Stimulated activated CD8-positive, alpha-beta memory T cell treated with anti-CD3 and anti-CD28 coated beads, Interleukin-7, amount 100 ng/mL, for 48 hours (primary cell): Measurements from ENCODE around the gene CCER1.
"Not testable (repeated sequence)": the region's sequence is repeated elsewhere in the genome, so short reads cannot be mapped to it uniquely, and the experiment has no call there.

Experiments
- DNase-seq, 2 donors: peaks; one replicate each; pipeline ENCODE4 v3.0.0-alpha.2; 2020; ENCODE audit warnings: low read depth in 1 of 2; ENCODE audit errors: extremely low read depth in 1 of 2

The CCER1 gene, protein sequence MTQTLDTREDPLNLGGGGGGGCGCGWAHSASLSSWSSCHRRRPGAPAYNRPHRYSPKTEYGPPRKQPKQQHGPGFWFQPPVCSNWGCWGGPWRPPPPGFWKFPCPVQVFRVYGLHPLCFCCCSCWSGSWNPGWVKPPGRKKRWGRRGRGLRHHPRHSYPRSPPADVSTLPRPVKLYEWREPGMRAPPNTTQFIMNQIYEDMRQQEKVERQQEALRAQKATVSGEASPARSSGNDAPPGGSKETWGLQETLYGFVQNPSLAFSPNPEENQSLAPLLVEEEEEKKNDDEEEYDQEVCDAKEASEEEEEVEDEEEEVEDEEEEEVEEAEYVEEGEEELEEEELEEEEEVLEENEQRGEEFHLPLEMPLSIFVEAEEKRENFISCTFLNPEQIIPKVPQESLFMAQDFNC

GRCh38 chr12:90954921-90955320, at the start of gene CCER1:
TSS of gene CCER1 (minus strand) at chr12:90955176. CDS start at chr12:90954742, 434 bp downstream.
- DNase-seq = no peak

DNA sequence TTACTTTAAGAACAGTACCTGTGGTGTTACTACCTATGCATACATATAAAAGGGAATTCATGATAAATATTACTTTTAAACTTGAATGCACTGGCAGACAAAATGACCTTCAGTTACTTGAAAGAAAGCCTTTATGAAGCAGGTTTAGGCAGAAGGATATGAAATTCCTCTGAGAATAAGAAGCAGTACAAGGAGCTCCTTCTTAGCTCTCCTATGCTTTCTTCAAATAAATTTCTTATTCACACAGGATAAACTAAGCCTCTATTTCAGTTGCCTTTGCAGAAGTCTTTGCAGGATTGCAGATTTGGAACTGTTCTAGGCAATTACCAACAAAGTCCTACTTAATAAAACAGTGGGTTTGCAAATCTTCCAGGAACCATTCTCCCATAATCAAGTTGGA, 48.8 kb upstream of the CCER1 start:
- no peak for DNase-seq

- DNase-seq = no peak
Observed at GRCh38 chr12:91001306-91001705, 46.3 kb upstream of the CCER1 start.

GRCh38 chr12:90999966-91000365, 45.0 kb upstream of the CCER1 start:
- no peak for DNase-seq

DNA sequence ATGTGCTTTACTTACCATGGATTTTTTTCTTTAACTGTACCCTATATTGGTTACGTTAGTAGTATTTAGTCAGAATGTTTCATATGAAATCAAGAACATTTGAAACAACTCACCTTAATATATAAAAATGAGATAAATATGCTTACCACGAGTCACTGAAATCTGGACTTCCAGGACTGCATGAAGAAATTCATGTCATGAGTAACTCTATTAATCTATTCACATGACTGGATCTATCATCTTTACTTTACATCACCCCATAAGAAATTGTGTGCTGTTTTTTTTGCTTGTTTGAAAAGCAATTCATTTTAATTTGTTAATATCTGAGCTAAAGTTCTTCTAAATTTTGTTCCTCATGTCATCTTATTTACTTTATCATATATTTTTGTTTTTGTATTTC, 44.6 kb upstream of the CCER1 start:
- DNase-seq = no peak

- no peak for DNase-seq
Observed at GRCh38 chr12:90995010-90995409, 40.0 kb upstream of the CCER1 start.

- no peak for DNase-seq
Observed at GRCh38 chr12:90991952-90992465, 37.0 kb upstream of the CCER1 start.

GRCh38 chr12:90990611-90991010, 35.6 kb upstream of the CCER1 start:
- no peak for DNase-seq

GRCh38 chr12:90989686-90990111, 34.7 kb upstream of the CCER1 start:
- DNase-seq = no peak

GRCh38 chr12:90987520-90987919, 32.5 kb upstream of the CCER1 start:
- no peak for DNase-seq

- DNase-seq = no peak
Observed at GRCh38 chr12:90987101-90987500, 32.1 kb upstream of the CCER1 start.

DNA sequence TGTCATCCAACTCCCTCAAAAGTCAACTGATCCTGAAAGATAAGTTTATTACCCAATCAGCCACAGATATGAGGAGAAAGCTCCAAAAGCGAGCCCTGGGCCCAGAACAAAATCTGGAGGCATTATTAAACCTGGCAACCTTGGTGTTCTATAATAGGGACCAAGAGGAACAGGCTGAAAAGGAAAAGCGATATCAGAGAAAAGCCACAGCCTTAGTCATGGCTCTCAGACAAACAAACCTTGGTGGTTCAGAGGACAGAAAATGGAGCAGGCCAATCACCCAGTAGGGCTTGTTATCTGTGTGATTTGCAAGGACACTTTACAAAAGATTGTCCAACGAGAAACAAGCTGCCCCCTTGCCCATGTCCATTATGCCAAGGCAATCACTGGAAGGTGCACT, 30.4 kb upstream of the CCER1 start:
- not testable (repeated sequence) for DNase-seq

GRCh38 chr12:90984114-90984513, 29.1 kb upstream of the CCER1 start:
- no peak for DNase-seq

DNA sequence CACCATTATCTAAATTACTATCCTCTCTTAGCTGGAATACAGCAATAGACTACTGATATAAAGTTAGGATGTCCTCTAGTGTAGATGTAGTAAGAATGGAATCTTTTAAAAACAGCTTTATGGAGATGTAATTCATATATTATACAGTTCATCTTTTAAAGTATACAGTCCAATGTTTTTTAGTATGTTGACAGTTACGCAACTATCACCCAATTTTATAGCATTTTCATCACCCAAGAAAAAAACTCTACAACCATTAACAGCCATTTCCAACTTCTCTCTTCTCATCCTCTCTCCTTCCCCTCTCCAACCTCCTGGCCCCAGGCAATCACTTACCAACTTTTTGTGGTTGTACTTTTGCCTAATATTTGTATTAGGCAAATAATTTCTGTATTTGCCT, 27.2 kb upstream of the CCER1 start:
- DNase-seq = no peak

DNA sequence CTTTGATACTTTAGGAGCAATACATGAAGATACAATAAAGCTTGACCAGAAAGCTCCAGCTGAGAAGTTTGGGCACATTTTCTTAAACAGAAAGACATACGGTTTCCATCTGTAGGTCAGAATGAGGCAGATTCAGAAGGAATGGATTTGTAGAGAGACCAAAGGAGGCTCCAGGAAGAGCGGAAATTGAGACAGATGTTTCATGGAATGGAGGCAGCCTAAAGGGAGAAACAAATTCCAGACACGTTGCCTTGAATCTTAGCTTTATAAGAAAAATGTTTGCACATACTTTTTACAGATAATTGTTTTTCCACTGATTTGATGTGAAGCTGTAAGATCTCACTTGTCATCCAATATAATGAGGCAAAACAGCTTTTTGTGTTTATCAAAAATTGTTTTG, 25.0 kb upstream of the CCER1 start:
- no peak for DNase-seq

DNA sequence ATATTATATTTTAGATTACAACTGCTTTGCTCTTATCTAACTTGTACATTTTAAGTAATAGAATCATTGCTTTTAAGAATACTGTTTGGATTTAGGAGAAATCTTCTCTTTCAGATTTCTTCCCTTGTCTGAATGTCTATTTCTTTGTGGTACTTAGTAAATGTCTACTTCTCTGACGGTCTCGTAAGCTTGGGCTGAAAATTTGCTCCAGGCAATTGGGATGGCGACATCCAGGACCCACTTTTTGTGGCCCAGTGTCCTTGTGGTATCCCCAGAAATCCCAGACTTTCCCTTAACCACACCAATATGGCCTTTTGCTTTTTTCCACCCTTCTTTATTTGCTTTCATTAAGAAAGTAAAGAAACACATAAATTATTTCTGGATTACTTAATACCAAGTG, 24.0 kb upstream of the CCER1 start:
- no peak for DNase-seq

DNA sequence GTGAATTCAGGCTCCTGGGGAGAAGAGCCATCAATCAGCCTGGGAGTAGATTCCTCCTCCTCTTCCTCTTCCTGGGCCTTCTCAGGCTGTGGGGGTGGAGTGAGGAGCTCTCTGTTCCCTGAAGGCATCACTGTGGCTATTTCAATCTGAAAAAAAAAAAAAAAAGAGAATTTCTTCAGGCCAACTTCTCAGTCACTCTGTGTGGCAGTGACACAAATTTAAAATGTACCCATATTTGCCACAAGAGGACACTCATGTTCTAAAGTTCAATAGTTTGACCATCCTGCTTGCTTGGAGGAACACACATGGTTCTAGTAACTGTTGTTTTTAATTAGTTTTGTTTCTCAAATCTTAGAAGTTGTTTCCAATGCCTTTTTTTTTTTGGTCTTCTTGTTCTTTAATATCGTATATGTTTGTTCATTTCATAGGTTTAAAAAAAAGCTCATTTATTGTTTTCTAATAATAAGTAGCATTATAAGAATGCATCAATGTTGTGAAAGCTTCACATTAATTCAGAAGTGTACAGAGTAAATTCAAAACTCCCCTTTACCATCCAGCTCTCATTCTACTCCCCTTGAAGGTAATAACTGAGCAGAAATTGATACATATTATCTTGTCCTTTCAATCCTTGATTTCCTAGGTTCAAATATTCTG, 23.3 kb upstream of the CCER1 start:
- no peak for DNase-seq

GRCh38 chr12:90977224-90977623, 22.2 kb upstream of the CCER1 start:
- DNase-seq = no peak

DNA sequence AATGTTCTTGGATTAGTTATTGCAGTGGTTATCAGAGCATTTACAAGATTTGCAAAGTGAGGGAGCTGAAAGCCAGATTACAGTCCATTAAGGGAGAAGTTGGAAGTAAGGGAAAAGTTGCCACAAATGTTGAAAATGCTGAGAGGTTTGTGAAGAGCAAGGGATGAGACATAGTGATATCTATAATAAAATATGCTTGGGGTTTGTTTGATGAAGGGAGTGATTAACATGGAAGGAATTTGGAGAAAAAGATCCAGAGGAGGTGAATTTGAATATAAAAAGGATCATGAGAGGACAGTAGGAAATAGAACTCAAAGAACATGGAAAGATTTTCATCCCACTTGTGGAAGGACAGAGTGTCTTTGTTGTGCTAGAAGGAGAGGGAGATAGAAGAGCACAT, 19.3 kb upstream of the CCER1 start:
- DNase-seq = no peak

DNA sequence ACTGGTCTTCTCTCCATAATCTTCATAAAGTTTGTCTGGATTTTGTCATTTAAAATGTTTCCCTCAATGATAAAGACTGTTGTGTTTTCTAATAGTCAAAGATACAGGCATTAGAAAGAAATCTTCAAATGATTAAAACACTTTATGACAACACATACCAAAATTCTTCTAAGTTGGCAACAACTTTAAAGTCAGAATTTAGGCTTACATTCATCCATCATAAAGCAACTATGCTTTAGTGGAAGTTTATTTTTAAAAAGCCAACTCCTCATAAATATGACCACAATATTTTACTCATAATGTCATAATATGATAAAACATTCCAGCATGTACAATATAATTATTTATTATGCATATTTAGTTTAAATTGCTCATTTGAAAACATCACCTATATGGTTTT, 17.2 kb upstream of the CCER1 start:
- no peak for DNase-seq

DNA sequence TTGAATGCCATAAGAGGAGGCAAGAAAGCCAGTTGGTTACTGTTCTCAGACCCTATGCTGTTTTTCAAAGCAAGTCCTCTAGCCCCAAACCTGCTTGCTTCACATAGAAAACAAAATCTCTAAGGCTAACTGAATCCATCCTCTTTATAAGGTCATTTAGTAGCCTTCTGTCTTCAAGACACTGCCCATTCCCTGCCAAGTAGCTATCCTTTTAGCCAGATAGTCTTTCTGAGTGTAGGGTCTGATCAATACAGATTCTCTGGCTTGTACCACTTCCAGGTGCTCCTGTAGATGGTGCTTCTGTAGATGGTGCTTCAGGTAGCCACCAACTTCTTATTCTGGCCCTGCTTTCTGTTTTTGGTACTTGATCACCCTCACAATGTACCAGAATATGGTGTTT, 15.9 kb upstream of the CCER1 start:
- no peak for DNase-seq

DNA sequence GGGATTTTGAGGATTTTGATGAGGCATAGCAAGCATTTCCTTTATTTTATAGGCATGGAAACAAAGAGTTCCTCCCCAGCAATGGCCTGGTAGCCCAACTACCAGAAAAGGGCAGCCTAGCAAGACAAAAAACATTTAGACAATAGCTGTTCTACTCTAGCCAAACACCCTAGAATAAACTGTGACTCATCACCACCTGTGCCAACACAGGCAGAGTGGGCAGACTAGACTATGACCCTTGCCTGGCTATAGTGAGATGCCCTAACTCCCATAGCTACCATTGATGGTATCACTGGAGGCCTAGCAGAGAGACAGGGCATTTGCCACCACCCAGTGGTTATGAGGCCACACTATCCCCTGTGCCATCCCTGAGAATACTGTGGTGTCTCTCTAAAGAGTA, 15.5 kb upstream of the CCER1 start:
- DNase-seq = no peak
